K562 (cell line): ENCODE results near the gene TMA7B. TPM values are rescaled to one million over a fixed set of nuclear protein-coding genes. Genes with fewer than 3 reads are reported as not detected.

Source experiments
- ASH1L ChIP-seq: fragments of 450-650 bp; IDR thresholded peaks from 2 replicates; pipeline ENCODE4 v1.6.1; 2018; ENCODE audit warnings: borderline replicate concordance, mild to moderate bottlenecking, low read depth; ENCODE audit not compliant: partially characterized antibody
- BCLAF1 ChIP-seq, 2 experiments: fragments of 450-650 bp in 1 of 2; IDR thresholded peaks; 2 replicates each; pipeline ENCODE4 v1.6.1; 2011 to 2017; ENCODE audit warnings: low read depth in 2 of 2, antibody characterized with exemption in 1 of 2, borderline replicate concordance in 1 of 2, low read length in 1 of 2, mild to moderate bottlenecking in 1 of 2, mixed read lengths in 1 of 2; ENCODE audit not compliant: control insufficient read depth in 1 of 2
- DIDO1 ChIP-seq: fragments of 450-650 bp; IDR thresholded peaks from 2 replicates; pipeline ENCODE4 v1.6.1; 2016; ENCODE audit warnings: low read depth, missing biosample characterization, missing genetic modification characterization
- GTF2A2 ChIP-seq: IDR thresholded peaks from 2 replicates; pipeline ENCODE4 v1.6.1; 2016; ENCODE audit warnings: mild to moderate bottlenecking, missing genetic modification characterization, missing compliant biosample characterization
- HMG20A ChIP-seq: fragments of 450-650 bp; formaldehyde crosslinking; conservative IDR thresholded peaks from 2 replicates; pipeline ENCODE4 v1.4.0; 2020; ENCODE audit warnings: mild to moderate bottlenecking, mixed read lengths
- MTF1 ChIP-seq: fragments of 250-450 bp; sonication (Bioruptor Pico); IDR thresholded peaks from 2 replicates; pipeline ENCODE4 v1.9.0; 2021; ENCODE audit warnings: moderate library complexity, mild to moderate bottlenecking, inconsistent platforms, borderline replicate concordance
- NCOR1 ChIP-seq: fragments of 450-650 bp; IDR thresholded peaks from 2 replicates; pipeline ENCODE4 v1.6.1; 2016; ENCODE audit warnings: mild to moderate bottlenecking, moderate library complexity
- NRF1 ChIP-seq, 2 experiments: fragments of 450-650 bp; IDR thresholded peaks in 1 of 2; conservative IDR thresholded peaks in 1 of 2; 2 replicates each; pipeline ENCODE4 v1.6.1; 2014; ENCODE audit warnings: mild to moderate bottlenecking in 2 of 2
- SIRT6 ChIP-seq: IDR thresholded peaks from one replicate; pipeline ENCODE4 v1.6.1; 2012; ENCODE audit warnings: low read depth, mild to moderate bottlenecking, control low read depth, inconsistent platforms, low read length, moderate library complexity
- ZNF12 ChIP-seq: sonication (generic); formaldehyde crosslinking; IDR thresholded peaks from 2 replicates; pipeline ENCODE4 v1.4.0; 2020; ENCODE audit warnings: mild to moderate bottlenecking, missing genetic modification reagents
- ZNF41 ChIP-seq: fragments of 250-450 bp; sonication (Bioruptor Pico); conservative IDR thresholded peaks from 2 replicates; pipeline ENCODE4 v1.4.0; 2020; ENCODE audit warnings: mild to moderate bottlenecking
- ZNF436 ChIP-seq: fragments of 250-450, 450-650 bp; sonication (Bioruptor Pico); formaldehyde crosslinking; IDR thresholded peaks from 2 replicates; pipeline ENCODE4 v1.7.0; 2020; ENCODE audit warnings: mild to moderate bottlenecking
- ZNF717 ChIP-seq: fragments of 250-450 bp; sonication (Bioruptor Pico); IDR thresholded peaks from 2 replicates; pipeline ENCODE4 v1.5.0; 2021
- ZNF780A ChIP-seq: fragments of 250-450 bp; sonication (Bioruptor Pico); IDR thresholded peaks from 2 replicates; pipeline ENCODE4 v1.5.0; 2021; ENCODE audit warnings: mild to moderate bottlenecking
- polyA plus RNA-seq, 8 experiments: library from polyadenylated mRNA; depleted of rRNA in 4 of 8; stranded (reverse) in 5 of 8; unstranded in 3 of 8; fragments of >200 nt; fragmentation: Nextera tagmentation in 2 of 8; fragmentation: Illumina TruSeq in 1 of 8; extraction: Ambion mirVana in 2 of 8; extraction: Trizol in 1 of 8; gene quantifications; 2 replicates each; pipeline versions ENCODE4 v1.2.1 to v1.2.3, GENCODE V29; 2011 to 2014; ENCODE audit warnings: inconsistent platforms in 1 of 8, missing spikeins in 1 of 8
- total RNA-seq, 7 experiments: library from RNA; depleted of rRNA in 6 of 7; stranded (reverse); fragments of >200 nt in 6 of 7; fragmentation: Illumina TruSeq in 2 of 7; extraction: Trizol in 2 of 7; gene quantifications; 2 replicates each; pipeline versions ENCODE4 v1.2.1 to v1.2.3, GENCODE V29; 2011 to 2021; ENCODE audit warnings: low replicate concordance in 1 of 7
- TF ChIP-seq, protein P1 (sequence below): fragments of 450-650 bp; IDR thresholded peaks from 2 replicates; pipeline ENCODE4 v1.6.1; 2017; ENCODE audit warnings: mild to moderate bottlenecking, moderate library complexity
- TF ChIP-seq, protein P2 (sequence below): fragments of 450-650 bp; formaldehyde crosslinking; IDR thresholded peaks from 2 replicates; pipeline ENCODE4 v1.4.0; 2022; ENCODE audit warnings: missing genetic modification characterization
- TF ChIP-seq, protein P3 (sequence below): sonication (generic); formaldehyde crosslinking; IDR thresholded peaks from 2 replicates; pipeline ENCODE4 v1.8.1; 2022; ENCODE audit warnings: missing genetic modification reagents
- TF ChIP-seq, protein P4 (sequence below): fragments of 150-350 bp; IDR thresholded peaks from 2 replicates; pipeline ENCODE4 v1.6.1; 2014; ENCODE audit warnings: low read depth, mild to moderate bottlenecking, low read length, borderline replicate concordance

Gene TMA7B
- total and polyA plus RNA-seq, 9 of the 15 experiments (the other 6 are each of a cell fraction or from before 2014, with no cell fraction given), result 5.6 to 14.2 (median 11.8) TPM

GRCh38 chr22:39965748-39966147 is 5.6 kb downstream of the TMA7B start (continued):
- TF ChIP-seq ASH1L (no peak), ZNF12 (CRISPR knock-in tag) (no peak), SIRT6 (no peak), HMG20A (no peak), ZNF436 (CRISPR knock-in tag) (no peak), NCOR1 (peak; percentile 76), NRF1 (conservative IDR thresholded peaks at IDR 0.05 in 1 of 2, IDR thresholded peaks at IDR 0.05 in 1 of 2) (0 out of 4 replicates have a peak, but pooled peaks of 1 of the 2 experiments have one; percentile 18), DIDO1 (tag) (no peak), ZNF717 (CRISPR knock-in tag) (no peak), MTF1 (CRISPR knock-in tag) (no peak), ZNF780A (CRISPR knock-in tag) (no peak), GTF2A2 (tag) (no peak), BCLAF1 (IDR thresholded peaks at IDR 0.05; ENCODE audit: borderline replicate concordance in 1 of 2, control insufficient read depth in 1 of 2, low read depth in 2 of 2, low read length in 1 of 2) (no peak), ZNF41 (CRISPR knock-in tag) (no peak; the same call in 1 of the 2 replicates)
- TF ChIP-seq, protein P1, sequence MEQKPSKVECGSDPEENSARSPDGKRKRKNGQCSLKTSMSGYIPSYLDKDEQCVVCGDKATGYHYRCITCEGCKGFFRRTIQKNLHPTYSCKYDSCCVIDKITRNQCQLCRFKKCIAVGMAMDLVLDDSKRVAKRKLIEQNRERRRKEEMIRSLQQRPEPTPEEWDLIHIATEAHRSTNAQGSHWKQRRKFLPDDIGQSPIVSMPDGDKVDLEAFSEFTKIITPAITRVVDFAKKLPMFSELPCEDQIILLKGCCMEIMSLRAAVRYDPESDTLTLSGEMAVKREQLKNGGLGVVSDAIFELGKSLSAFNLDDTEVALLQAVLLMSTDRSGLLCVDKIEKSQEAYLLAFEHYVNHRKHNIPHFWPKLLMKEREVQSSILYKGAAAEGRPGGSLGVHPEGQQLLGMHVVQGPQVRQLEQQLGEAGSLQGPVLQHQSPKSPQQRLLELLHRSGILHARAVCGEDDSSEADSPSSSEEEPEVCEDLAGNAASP, result no peak
- TF ChIP-seq, protein P2, sequence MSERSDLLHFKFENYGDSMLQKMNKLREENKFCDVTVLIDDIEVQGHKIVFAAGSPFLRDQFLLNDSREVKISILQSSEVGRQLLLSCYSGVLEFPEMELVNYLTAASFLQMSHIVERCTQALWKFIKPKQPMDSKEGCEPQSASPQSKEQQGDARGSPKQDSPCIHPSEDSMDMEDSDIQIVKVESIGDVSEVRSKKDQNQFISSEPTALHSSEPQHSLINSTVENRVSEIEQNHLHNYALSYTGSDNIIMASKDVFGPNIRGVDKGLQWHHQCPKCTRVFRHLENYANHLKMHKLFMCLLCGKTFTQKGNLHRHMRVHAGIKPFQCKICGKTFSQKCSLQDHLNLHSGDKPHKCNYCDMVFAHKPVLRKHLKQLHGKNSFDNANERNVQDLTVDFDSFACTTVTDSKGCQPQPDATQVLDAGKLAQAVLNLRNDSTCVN (CRISPR knock-in tag), result no peak
- TF ChIP-seq, protein P3, sequence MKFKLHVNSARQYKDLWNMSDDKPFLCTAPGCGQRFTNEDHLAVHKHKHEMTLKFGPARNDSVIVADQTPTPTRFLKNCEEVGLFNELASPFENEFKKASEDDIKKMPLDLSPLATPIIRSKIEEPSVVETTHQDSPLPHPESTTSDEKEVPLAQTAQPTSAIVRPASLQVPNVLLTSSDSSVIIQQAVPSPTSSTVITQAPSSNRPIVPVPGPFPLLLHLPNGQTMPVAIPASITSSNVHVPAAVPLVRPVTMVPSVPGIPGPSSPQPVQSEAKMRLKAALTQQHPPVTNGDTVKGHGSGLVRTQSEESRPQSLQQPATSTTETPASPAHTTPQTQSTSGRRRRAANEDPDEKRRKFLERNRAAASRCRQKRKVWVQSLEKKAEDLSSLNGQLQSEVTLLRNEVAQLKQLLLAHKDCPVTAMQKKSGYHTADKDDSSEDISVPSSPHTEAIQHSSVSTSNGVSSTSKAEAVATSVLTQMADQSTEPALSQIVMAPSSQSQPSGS, result no peak
- TF ChIP-seq, protein P4, sequence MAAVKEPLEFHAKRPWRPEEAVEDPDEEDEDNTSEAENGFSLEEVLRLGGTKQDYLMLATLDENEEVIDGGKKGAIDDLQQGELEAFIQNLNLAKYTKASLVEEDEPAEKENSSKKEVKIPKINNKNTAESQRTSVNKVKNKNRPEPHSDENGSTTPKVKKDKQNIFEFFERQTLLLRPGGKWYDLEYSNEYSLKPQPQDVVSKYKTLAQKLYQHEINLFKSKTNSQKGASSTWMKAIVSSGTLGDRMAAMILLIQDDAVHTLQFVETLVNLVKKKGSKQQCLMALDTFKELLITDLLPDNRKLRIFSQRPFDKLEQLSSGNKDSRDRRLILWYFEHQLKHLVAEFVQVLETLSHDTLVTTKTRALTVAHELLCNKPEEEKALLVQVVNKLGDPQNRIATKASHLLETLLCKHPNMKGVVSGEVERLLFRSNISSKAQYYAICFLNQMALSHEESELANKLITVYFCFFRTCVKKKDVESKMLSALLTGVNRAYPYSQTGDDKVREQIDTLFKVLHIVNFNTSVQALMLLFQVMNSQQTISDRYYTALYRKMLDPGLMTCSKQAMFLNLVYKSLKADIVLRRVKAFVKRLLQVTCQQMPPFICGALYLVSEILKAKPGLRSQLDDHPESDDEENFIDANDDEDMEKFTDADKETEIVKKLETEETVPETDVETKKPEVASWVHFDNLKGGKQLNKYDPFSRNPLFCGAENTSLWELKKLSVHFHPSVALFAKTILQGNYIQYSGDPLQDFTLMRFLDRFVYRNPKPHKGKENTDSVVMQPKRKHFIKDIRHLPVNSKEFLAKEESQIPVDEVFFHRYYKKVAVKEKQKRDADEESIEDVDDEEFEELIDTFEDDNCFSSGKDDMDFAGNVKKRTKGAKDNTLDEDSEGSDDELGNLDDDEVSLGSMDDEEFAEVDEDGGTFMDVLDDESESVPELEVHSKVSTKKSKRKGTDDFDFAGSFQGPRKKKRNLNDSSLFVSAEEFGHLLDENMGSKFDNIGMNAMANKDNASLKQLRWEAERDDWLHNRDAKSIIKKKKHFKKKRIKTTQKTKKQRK, result no peak
